CD4-positive, alpha-beta T cell (primary cell): ENCODE results near the gene CABLES2. TPM values are rescaled to one million over a fixed set of nuclear protein-coding genes. Genes with fewer than 3 reads are reported as not detected.

Experiments
- ATAC-seq: fragments of 200-7000 bp; cut with Tn5 transposase; one replicate; pipeline ENCODE4 v1.10.0; 2022; ENCODE audit warnings: mild to moderate bottlenecking; ENCODE audit not compliant: poor library complexity
- CTCF ChIA-PET: fragments of 350-600 bp; sonication (Branson Sonifier 250); formaldehyde crosslinking; loops from one replicate; lab custom pipeline; 2021; ENCODE audit warnings: antibody characterized with exemption, inconsistent platforms; lab: Charles Lee
- POLR2A ChIA-PET: fragments of 350-600 bp; sonication (Branson Sonifier 250); formaldehyde crosslinking; loops from one replicate; lab custom pipeline; 2021; ENCODE audit warnings: antibody characterized with exemption, inconsistent platforms; lab: Charles Lee
- DNase-seq, 14 experiments: peaks; one replicate each; pipeline ENCODE4 v3.0.0-alpha.2; 2013 to 2020; ENCODE audit warnings: mixed read lengths in 2 of 14
- H3K27ac ChIP-seq, 2 donors: one replicate each; pipeline versions ENCODE4 v1.5.1 to v1.7.0; 2013; ENCODE audit warnings: low read length in 2 of 2, low read depth in 1 of 2, mild to moderate bottlenecking in 1 of 2
- H3K27me3 ChIP-seq, 2 experiments: 1 replicate in 1 of 2; 2 replicates in 1 of 2; pipeline versions ENCODE4 v1.6.1 to v1.7.0; 2013; ENCODE audit warnings: low read length in 2 of 2, control low read depth in 1 of 2, mild to moderate bottlenecking in 1 of 2, moderate library complexity in 1 of 2; ENCODE audit not compliant: insufficient read depth in 2 of 2, control insufficient read depth in 1 of 2
- H3K36me3 ChIP-seq: one replicate; pipeline ENCODE4 v1.6.1; 2013; ENCODE audit warnings: low read length, control low read depth; ENCODE audit not compliant: insufficient read depth
- H3K4me1 ChIP-seq: one replicate; pipeline ENCODE4 v1.6.1; 2013; ENCODE audit warnings: low read length, control low read depth; ENCODE audit not compliant: insufficient read depth
- H3K4me3 ChIP-seq: one replicate; pipeline ENCODE4 v1.5.1; 2013; ENCODE audit warnings: mild to moderate bottlenecking, low read length, moderate library complexity
- H3K9me3 ChIP-seq, 2 experiments: 1 replicate in 1 of 2; 2 replicates in 1 of 2; pipeline versions ENCODE4 v1.6.1 to v1.7.0; 2013; ENCODE audit warnings: low read length in 2 of 2, mild to moderate bottlenecking in 2 of 2, control low read depth in 1 of 2, moderate library complexity in 1 of 2; ENCODE audit not compliant: control insufficient read depth in 1 of 2, insufficient read depth in 1 of 2
- H3K27ac Mint-ChIP-seq: one replicate; pipeline ENCODE4 v1.8.0; 2020; ENCODE audit warnings: mixed read lengths
- H3K27me3 Mint-ChIP-seq: one replicate; pipeline ENCODE4 v1.8.0; 2021; ENCODE audit warnings: mixed read lengths
- H3K36me3 Mint-ChIP-seq: one replicate; pipeline ENCODE4 v1.8.0; 2021; ENCODE audit warnings: low read depth, mixed read lengths
- H3K4me1 Mint-ChIP-seq: one replicate; pipeline ENCODE4 v1.8.0; 2021; ENCODE audit warnings: low read depth, mixed read lengths
- H3K4me3 Mint-ChIP-seq: one replicate; pipeline ENCODE4 v1.8.0; 2020; ENCODE audit warnings: mild to moderate bottlenecking, mixed read lengths
- H3K9me3 Mint-ChIP-seq: one replicate; pipeline ENCODE4 v1.8.0; 2020; ENCODE audit warnings: mixed read lengths
- intact Hi-C, 2 experiments: fragments of 100-400 bp; cut with DNase I in 1 of 2; cut with micrococcal nuclease in 1 of 2; formaldehyde crosslinking; loops; one replicate each; pipeline versions ENCODE4 v1.15.1 to v1.9.0; 2023 to 2025; cut with DNase I, micrococcal nuclease
- polyA plus RNA-seq, 2 donors: library from polyadenylated mRNA; unstranded; fragments of 120-200 nt; gene quantifications; one replicate each; pipeline ENCODE4 v1.2.1, GENCODE V29; 2013
- total RNA-seq, 174 experiments: library from RNA in 2 of 174; stranded (reverse) in 2 of 174; gene quantifications; one replicate each; pipeline ENCODE4 v1.2.3 and lab custom pipeline; 2021 to 2026
- TF ChIP-seq, protein P1 (sequence below): fragments of 200-600 bp; IDR thresholded peaks from one replicate; pipeline ENCODE4 v1.8.0; 2022; ENCODE audit warnings: antibody characterized with exemption, mild to moderate bottlenecking

Gene CABLES2, protein sequence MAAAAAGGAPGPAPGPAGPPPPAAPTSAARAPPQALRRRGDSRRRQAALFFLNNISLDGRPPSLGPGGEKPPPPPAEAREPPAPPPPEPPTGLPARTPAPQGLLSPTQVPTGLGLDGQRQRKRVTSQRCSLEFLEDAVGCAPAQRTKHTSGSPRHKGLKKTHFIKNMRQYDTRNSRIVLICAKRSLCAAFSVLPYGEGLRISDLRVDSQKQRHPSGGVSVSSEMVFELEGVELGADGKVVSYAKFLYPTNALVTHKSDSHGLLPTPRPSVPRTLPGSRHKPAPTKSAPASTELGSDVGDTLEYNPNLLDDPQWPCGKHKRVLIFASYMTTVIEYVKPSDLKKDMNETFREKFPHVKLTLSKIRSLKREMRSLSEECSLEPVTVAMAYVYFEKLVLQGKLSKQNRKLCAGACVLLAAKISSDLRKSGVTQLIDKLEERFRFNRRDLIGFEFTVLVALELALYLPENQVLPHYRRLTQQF
- total RNA-seq (1 to 10 TPM; 4.4 TPM), total RNA-seq (lab: John Stamatoyannopoulos, UW) (1.3 to 15.2 (median 8.7) reads per million in 172 experiments)
- 3.6 TPM for polyA plus RNA-seq (2013, experiment 1 of 2)
- 4.4 TPM for polyA plus RNA-seq (2013, experiment 2 of 2)

DNA sequence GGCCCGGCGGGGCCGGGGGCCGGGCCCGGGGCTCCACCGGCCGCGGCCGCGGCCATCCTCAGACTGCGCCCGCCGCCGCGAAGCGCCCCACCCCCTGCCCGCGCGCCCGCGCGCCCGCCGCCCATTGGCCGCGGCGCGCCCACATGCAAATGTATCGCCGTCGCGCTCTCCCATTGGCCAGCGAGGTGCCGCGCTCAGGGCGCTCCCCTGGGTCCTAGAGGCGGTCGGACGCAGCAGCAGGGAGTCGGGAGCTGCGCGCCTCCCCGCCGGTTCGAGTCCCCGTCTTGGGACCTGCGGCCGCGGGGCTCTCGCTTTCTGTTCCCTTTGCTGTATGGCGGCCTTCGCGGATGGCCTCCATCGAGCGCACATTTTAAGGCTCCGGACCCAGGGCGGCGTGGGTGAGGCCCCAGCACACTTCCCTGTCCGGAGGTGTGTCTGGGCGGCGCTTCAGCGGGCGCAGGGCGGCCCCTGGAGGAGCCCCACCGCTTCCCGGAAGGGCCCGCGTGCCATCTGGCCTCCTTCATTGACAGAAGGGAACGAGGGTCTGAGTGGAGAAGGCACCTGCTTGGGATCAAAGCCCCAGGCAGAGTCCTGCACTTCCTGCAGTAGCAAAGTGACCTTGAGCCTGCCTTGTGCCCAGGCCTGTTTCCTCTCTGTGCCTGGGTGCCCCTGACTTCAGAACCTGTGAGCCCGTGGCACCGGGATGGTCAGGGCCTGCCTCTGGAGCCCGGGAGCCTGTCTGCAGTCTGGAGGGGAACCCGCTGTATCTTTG is at the start of gene CABLES2:
CABLES2 (minus strand) TSS at position 65 of the 772 bp plus-strand sequence; CDS start at position 56, 9 bp downstream.
- intact Hi-C loops: loop anchor here in 1 of 2 experiments (5.0 kb wide), 4 partner anchors 170 to 865 kb away; partner anchors contain the start of genes ARFGAP1, GID8, OSBPL2 and YTHDF1
- peaks cover 18% of the 10 kb centered on the region for H3K4me1 Mint-ChIP-seq

DNA sequence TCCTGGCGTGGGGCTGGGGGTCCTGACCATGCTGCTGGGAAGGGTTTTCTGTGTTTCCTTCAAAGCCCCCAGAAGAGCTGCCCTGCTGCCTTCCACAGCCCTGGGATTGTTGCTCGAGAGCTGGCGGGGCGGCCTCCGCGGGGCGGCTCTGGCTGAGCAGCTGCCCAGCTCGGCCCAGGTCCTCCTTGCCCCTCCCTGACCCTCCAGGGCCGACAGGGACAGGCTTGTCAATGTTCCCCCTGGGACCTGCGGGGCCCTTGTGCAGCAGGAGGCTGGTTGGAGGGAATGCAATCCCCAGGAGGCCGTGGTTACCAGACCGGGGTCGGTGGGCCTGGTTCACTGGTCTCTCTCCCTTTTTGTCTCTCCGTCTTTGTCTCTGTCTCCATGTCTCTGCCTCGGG is 48.8 kb upstream of the CABLES2 start:
- no peak overlapping the region for H3K27ac ChIP-seq
- no peaks in the 10 kb centered on the region for H3K4me1 ChIP-seq
- H3K4me3 ChIP-seq: no peak overlapping the region
- ChIA-PET CTCF (no interaction called here), POLR2A (no interaction called here)
- Mint-ChIP-seq H3K9me3 (no peaks in the 10 kb centered on the region), H3K27ac (no peak overlapping the region), H3K4me1 (no peaks in the 10 kb centered on the region), H3K4me3 (no peak overlapping the region), H3K36me3 (no peaks in the 10 kb centered on the region), H3K27me3 (peaks cover 9% of the 10 kb centered on the region)
- TF ChIP-seq, protein P1, sequence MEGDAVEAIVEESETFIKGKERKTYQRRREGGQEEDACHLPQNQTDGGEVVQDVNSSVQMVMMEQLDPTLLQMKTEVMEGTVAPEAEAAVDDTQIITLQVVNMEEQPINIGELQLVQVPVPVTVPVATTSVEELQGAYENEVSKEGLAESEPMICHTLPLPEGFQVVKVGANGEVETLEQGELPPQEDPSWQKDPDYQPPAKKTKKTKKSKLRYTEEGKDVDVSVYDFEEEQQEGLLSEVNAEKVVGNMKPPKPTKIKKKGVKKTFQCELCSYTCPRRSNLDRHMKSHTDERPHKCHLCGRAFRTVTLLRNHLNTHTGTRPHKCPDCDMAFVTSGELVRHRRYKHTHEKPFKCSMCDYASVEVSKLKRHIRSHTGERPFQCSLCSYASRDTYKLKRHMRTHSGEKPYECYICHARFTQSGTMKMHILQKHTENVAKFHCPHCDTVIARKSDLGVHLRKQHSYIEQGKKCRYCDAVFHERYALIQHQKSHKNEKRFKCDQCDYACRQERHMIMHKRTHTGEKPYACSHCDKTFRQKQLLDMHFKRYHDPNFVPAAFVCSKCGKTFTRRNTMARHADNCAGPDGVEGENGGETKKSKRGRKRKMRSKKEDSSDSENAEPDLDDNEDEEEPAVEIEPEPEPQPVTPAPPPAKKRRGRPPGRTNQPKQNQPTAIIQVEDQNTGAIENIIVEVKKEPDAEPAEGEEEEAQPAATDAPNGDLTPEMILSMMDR: no peak
- H3K9me3 ChIP-seq: no peaks in the 10 kb centered on the region
- ATAC-seq (no peak), DNase-seq (no peak)
- H3K36me3 ChIP-seq: no peaks in the 10 kb centered on the region
- H3K27me3 ChIP-seq: peaks cover 0 to 10% of the 10 kb centered on the region in 2 experiments
- intact Hi-C loops: no loop called here

More for the DNA sequence above, at the start of gene CABLES2:
- Histone ChIP-seq H3K4me3 (peak within 1 kb of the TSS; percentile 72), H3K27ac (peak within 1 kb of the TSS in 1 of 2 donors; percentile 24), H3K36me3 (no peaks in the 10 kb centered on the region), H3K9me3 (peaks cover 0 to 9% of the 10 kb centered on the region in 2 experiments), H3K4me1 (peaks cover 46% of the 10 kb centered on the region), H3K27me3 (no peaks in the 10 kb centered on the region)
- peak; percentile 95 for ATAC-seq
- Mint-ChIP-seq H3K36me3 (no peaks in the 10 kb centered on the region), H3K27me3 (no peaks in the 10 kb centered on the region), H3K4me3 (peak within 1 kb of the TSS; percentile 84), H3K9me3 (no peaks in the 10 kb centered on the region), H3K27ac (no peak within 1 kb of the TSS)
- TF ChIP-seq, protein P1: no peak
- ChIA-PET CTCF (interaction anchor here (1.0 kb wide), 1 partner anchor 25 kb away, joined by 3 read pairs; no protein-coding TSS in a partner anchor), POLR2A (interaction anchor here (0.6 to 1.0 kb wide), 4 partner anchors 19 to 105 kb away, joined by 3 to 5 read pairs (median 4); partner anchors contain the start of genes ADRM1 and RPS21)
- peak; percentile 83 to 96 (median 88) for DNase-seq

DNA sequence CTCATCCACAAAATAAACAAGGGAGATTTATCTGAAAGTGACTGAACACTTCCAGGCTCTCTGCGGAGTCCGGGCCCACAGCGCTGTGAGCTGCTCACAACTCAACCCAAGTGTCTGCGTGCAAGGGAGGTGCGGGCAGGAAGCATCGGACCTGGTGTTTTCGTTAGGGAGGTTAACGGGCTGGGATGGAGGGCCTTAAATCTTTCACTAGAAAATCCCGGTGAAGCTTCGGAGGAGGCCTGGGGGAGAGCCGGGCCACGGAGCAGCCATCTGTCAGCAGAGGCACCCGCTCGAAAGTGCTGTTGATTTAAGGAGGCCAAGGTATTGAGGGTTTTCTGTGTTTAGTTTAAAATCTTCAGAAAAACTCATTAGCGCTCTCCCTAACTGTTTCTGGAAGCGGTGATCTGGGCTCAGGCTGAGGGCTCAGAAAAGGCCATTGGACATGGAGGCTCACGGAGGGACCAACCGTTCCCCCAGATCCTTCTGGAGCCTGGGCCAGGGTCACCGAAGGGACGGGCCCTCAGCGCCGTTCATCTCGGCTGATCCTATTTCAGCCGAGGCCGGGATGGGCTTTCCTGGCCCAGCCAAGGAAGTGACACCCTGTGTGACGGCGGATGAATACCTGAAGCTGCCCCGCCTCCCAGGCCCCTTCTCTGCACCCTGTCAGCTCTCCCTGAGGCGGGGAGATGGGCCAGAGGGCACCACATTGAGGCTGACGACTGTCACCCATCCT is 48.0 kb upstream of the CABLES2 start:
- ChIA-PET POLR2A (no interaction called here), CTCF (no interaction called here)
- Mint-ChIP-seq H3K36me3 (no peaks in the 10 kb centered on the region), H3K27me3 (peaks cover 9% of the 10 kb centered on the region), H3K4me3 (no peak overlapping the region), H3K9me3 (no peaks in the 10 kb centered on the region), H3K27ac (no peak overlapping the region), H3K4me1 (no peaks in the 10 kb centered on the region)
- intact Hi-C loops: no loop called here
- peaks cover 0 to 10% of the 10 kb centered on the region in 2 experiments for H3K27me3 ChIP-seq
- no peaks in the 10 kb centered on the region for H3K4me1 ChIP-seq
- H3K27ac ChIP-seq: no peak overlapping the region
- TF ChIP-seq, protein P1: no peak
- H3K9me3 ChIP-seq: no peaks in the 10 kb centered on the region
- H3K36me3 ChIP-seq: no peaks in the 10 kb centered on the region
- ATAC-seq: no peak
- DNase-seq: no peak
- no peak overlapping the region for H3K4me3 ChIP-seq
